ENCODE measurements around the gene TOR1A.

The TOR1A gene

DNA sequence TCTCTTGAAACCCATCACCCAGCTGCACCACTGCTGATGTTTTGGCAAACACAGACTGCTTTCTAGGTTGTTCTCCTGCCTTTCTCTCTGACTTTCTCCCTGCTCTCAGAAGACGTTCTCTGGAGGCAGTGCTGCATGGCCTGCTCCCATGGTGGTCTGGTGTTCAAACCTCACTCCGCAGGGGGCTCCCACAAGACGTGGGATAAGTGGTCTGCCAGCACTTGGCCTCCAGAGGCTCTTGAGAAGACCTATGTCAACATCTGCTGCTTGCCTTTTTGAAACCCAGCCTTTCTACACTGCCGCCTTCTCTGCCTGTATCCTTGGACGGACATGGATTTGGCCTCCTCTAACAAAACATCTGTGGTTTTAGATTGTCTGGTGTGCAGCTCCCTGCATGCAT lies 27.9 kb upstream of the TOR1A start:
- DNase-seq (ENCODE audit: low spot score), result no peak

DNA sequence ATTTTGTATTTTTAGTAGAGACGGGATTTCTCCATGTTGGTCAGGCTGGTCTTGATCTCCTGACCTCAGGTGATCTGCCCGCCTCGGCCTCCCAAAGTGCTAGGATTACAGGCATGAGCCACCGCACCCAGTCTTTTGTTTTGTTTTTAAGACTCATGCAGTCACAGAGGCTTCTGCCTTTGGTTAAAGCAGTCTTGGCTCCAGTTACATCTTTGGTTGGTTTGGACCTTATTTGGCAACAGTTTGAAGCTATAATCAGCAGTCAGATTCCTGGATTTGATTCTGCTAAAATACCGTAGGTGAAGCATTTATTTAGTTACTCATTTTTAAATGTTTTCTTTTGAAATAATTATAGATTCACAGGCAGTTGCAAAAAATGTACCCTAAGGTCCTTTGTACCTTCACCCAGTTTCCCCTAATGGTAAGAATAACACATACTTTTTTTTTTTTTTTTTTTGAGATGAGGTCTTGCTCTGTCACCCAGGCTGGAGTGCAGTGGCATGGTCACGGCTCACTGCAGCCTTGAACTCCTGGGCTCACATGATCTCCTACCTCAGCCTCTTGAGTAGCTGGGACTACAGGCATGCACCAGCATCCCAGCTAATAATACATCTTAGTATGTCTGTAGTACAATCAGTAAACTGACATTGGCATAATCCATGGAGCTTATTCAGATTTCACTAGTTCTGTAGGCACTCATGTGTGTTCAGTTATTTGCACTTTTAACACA lies 27.1 kb upstream of the TOR1A start:
- no peak for DNase-seq (ENCODE audit: low spot score)

DNA sequence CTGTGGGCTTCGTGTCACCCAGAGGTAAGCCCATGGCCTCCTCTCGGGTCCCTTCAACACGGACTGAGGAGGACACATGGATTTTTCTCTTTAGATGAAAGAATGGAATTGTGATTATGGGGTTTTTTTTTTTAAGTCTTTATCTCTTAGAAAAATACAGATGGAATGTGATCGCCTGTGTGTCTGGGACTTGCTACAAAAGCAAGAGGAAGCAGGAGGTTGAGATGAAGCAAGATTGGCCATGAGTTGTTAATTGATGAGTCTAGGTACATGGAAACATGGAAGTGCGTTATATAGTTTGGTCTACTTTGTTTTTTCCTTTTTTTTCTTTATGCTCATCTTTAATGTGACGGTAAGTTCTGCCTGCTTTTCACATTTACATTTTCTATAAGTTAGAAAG lies 26.0 kb upstream of the TOR1A start:
- DNase-seq (ENCODE audit: low spot score), result no peak

DNA sequence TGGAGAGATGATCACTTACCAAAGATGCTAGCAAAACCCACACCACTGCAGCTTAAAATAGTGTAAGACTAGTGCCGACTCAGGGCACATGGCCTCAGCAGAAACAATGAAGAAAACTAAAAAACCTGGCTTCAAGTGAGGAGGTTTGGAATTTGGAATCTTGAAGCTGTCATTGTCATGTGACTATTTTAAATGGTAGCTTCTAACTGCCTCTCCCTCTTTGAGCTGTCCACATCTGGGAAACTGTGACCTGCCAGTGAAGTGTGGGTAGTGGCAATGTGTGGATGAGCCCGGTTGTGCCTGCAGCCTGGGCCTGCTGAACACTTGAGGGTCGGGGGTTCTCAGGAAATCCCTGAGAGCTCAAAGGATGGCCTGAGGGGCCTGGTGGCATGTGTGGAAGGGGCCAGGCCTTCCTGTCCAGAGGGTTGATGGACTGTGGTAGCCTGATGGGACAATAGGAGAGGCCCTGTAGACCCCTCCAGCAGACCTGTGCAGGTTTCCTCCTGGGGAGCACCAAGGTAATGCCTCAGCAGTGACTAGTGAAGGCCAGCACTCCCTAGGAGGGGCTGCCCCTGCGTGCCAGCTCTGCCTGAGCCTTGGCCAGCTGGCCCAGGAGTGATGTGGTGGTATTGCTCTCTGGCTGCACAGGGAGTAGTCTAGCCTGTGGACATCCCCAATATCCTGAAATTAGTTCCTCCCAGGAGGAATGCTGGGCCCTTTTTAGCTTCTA lies 24.9 kb upstream of the TOR1A start:
- no peak for DNase-seq (ENCODE audit: low spot score)

DNA sequence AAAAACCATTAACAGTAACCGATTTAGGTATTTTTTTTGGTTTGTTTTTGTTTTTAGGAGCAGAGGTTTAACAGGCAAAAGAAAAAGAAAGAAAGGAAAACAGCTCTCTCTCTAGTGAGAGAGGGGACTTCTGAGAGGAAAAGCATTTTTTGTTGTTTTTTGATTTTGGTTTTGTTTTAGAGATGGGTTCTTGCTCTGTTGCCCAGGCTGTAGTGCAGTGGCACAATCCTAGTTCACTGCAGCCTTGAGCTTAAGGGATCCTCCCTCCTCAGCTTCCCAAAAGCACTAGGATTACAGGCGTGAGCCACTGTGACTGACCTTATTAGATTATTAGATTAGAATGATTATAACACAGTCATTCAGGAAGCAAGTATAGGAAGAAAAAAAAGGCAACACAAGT lies 21.4 kb upstream of the TOR1A start:
- DNase-seq (ENCODE audit: low spot score), result no peak

DNA sequence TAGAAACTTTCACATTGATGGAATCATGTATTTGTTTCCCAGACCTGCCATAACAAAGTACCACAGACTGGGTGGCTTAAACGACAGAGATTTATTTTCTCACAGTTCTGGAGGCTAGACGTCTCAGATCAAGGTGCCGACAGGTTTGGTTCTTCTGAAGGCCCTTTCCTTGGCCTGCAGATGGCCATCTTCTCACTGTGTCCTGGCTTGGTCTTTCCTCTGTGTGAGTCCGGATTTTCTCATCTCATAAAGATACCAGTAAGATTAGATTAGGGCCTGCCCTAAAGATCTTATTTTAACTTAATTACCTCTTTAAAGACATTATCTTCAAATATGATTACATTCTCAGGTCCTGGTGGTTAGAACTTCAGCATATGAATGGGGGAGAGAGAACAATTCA lies 17.1 kb upstream of the TOR1A start:
- DNase-seq (ENCODE audit: low spot score), result no peak

DNA sequence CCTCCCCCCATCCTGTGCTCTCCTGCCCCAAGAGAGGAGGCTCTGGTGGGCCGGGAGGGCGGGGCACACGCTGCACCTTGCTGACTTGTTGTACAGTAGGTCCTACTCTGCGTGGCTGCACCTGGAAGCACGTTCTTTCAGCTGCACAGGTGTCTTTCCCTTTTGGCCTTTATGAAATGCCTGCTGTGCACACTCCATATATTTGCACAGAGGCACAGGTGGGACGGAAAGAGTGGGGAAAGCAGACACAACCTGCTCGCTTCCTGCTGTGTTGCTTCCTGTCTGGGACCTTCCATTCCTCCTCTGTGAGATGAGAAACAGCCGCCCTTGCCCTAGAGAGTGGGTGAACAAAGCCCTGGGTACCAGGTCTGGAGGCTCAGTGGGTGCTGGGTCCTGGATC lies 16.1 kb upstream of the TOR1A start:
- DNase-seq (ENCODE audit: low spot score), result no peak

DNA sequence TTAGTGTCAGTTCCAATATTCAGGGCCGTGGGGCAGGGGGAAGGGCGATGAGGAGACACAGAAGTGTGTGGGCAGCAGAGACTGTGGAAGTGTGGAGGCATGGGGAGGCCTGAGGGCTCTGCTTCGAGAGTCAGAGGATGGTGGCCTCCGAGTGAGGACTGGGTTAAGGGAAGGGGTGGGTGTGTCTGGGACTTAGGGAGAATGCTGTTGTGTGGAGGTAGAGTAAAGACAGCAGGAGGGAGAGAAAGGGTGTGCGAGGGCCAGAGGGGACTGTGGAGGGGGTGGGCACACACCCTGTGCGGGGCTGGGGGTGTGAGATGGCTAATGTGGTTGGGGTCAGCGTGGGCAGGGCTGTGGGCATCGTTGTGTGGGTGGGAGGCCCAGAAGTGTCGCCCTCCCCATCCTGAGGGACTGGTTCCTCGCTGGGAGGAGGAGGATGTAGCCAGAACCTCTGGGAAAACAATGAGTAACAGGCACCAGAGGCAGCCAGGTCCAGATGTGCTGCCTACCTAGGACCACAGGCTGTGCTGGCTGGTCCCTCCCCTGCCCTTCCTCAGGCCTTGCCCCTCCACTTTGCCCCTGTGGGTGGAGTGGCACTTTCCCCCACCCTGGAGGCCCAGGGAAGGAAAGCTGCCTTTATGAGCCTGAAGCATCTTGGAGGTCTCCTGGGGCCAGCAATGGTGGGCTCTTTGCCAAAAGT lies 15.5 kb upstream of the TOR1A start:
- no peak for DNase-seq (ENCODE audit: low spot score)

DNA sequence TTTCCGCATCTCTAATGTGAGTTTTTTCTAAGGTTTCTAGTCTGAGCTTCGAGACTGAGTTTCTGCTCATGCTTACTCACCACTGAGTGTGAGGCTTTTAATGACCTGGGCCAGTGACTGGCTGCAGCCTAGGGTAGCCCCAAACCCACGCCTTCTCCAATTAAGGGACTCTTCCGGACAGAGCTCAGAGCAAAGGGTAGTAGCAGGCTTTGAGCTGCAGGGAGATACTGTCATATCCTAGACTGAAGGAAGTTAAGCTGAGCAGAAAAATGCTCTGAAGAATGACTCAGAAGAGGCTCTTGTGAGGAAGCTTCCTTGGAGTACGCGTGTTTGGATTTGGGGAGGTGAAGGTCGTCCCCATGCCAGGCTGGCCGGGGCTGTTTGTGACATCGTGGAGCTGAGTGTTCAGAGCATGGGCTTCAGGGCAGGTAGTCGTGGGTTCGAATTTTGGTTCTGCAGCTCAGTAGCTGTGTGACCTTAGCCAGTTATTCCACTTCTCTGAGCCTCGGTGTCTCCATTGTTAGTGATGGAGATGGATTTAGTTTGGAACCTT lies 14.8 kb upstream of the TOR1A start:
- DNase-seq (ENCODE audit: low spot score), result peak; percentile 64

DNA sequence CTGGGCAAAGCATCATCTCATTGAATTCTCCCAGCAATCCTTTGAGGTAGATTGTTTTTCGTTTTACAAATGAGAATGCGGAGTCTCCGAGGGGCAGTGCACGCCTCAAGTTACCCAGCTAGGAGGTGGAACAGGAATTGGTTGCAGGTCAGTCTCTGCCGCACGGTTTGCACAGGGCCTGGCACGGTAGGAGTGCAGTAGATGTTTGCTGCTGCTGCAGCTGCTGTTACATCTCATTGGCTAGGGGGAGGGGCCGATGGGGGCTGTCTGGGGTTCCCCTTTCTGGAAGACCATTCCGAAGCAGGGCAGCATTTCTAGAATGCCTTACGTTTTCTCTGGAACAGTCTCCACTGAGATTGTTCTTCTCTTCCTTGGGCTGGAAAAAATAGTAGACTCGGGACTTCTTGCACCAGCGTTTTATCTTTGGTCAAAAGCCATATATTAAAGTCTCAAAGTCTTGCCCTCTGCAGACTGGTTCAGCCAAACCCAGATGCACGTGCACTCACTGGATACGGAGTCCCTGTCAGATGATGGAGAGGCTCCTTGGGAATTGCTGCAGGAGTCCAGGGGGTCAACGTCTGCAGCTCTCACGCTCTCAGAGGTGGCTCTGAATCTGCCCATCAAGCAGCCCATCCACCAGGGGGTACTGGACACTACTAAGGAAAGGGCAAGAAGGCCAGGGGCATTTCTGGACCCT lies 12.5 kb upstream of the TOR1A start:
- no peak for DNase-seq (ENCODE audit: low spot score)

DNA sequence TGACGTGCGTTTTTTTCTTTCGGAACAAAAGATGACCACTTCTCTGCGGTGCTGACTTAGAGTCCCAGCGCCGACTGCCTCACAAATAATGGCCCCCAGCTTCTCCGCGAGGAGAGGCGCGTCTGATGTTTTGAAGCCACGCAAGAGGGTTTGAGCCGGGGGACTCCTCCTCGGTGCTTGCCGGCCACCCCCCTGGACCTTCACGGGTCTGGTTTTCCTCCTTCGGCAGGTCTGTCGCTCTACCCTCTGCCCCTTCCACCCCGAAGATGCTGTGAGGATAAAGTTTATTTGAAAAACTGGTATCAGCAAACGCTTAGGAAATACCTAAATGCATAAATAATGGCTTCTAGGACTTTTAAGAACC lies 11.9 kb upstream of the TOR1A start:
- no peak for DNase-seq (ENCODE audit: low spot score)

DNA sequence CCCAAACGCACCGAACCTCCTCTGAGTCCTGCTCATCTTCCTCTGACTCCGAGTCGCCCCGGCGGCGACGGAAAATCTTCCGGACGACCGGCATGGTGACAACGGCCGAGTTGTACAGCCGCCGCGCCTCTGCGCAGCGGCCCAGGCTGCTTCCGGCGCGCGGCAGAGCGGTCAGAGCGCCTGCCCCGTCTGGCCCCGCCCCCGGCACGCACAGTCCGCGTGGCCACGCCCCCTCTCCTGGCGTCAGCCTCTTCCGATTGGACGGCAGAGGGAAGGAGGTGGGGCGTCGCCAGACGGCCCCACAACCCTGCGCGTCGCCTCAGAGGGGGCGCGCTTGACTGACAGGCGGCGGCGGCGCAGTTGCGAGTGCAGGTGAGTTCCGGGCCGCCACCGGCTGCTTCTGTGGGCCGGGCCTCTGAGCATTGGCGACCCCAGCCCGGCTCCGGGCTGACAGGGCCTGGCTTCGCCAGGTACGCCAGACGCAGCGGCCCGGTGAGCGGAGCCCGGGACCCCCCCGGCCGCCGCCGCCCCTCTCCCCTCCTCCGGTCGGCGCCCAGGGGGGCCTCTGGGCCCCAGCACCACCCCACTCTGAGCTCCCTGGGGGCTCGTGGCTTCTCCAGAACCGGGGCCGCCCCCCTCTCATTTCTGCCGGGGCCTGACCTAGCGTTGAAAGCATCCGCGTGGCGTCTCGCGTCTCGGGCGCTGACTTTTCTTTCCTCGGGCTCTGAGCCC lies 11.4 kb upstream of the TOR1A start, which contains the start of the genes C9orf78 and USP20:
Gene C9orf78 (minus strand): TSS at position 148 of the 732 bp plus-strand sequence. CDS start 54 bp downstream, at position 94.
Gene USP20 (plus strand): TSS at position 331 of the 732 bp plus-strand sequence. CDS start 17,098 bp downstream, outside the sequence.
- peak; percentile 99 for DNase-seq (ENCODE audit: low spot score)

DNA sequence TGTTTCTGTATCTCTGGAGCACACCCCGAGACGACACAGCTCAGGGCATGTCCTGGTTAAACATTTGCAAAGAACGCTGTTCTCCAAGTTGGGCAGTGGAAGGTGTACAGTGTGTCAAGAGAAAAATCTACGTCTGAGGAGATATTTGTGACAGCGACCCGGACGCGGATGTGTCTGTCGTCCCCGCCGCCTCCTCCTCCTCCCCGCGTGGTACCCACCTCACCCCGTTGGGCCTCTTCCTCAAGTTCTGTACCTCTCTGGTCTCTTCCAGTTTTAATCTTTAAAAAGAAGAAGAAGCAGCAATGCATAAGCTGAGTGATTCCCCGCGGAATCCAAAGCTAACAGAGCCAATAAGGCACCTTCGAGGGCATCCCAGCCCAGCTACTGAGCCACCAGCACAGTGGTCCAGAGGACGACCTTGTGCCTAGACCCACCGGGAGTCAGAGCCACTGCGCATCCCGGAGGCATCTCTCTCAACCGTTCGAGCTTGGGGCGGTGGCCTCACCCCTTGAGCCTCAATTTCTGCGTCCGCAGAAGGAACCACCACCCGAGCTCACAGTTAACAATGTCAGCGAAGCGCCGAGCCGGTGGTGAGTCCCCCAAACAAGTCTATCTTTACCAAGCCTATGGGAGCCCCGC lies 10.7 kb upstream of the TOR1A start:
- DNase-seq (ENCODE audit: low spot score), result peak; percentile 28

DNA sequence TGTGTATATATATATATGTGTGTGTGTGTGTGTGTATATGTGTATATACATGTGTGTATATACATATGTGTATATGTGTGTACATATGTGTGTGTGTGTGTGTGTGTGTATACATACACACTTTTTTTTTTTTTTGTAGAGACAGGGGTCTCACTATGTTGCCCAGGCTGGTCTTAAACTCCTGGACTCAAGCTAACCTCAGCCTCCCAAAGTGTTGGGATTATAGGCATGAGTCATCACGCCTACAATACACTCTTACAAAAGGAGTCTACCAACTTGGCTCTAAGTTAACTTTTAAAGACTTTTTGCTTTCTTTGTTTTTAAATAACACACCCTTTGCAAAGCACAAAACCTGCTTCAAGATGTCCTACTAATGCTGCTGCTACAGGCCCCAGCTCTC lies 9.0 kb upstream of the TOR1A start:
- no peak for DNase-seq (ENCODE audit: low spot score)

DNA sequence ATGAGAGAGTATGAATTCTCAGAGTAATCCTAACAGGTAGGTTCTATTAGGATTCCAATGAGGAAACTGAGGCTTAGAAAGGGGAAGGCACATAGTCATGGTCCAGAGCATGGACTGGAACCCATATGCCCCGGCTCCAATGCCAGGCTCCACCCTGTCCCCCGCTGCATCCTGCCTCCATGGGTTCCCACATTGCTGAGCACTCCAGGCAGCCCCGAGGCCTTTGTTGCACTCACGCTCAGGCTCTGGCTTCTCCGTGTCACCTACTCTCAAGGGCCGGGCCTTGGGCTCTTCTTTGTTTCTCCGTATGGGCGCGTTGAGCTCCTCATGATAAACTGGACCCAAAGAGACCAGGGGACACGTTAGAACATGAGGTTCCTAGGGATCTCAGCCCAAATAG lies 5.0 kb upstream of the TOR1A start:
- DNase-seq (ENCODE audit: low spot score), result no peak

DNA sequence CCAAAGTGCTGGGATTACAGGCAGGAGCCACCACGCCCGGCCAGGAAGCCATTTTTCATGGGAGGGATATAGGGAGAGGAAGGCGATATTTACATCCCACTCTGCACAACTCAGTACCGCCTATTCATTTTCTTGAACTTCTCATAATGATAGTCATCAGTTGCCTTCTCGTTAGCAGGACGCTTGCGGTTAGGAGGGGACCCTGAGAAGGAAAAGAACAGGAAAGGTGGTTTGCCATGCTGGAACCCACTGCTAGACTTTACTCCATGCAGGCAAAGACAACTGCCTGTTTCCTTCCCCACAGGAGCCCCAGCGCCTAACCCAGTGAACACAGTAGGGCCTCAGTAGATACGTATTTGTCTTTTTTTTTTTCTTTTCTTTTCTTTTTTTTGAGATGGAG lies 4.1 kb upstream of the TOR1A start:
- no peak for DNase-seq (ENCODE audit: low spot score)

DNA sequence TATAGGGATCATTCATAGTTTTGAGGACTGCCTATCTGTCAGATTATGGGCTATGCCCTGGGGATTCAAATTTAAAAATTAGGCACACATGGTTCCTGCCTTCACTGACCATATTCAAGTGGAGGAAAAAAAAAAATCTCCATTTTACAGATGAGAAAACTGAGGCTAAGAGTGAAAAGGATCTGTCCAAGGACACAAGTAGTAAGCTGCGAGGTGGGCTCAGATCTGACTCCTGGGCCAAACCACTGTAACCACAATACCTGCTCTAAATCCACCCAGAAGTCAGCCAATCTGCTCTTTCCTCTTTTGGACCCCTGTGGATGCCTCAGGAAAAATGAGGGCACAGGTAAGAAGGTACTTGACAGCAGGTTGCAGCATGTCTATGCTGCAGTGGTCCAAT lies 2.8 kb upstream of the TOR1A start:
- no peak for DNase-seq (ENCODE audit: low spot score)

DNA sequence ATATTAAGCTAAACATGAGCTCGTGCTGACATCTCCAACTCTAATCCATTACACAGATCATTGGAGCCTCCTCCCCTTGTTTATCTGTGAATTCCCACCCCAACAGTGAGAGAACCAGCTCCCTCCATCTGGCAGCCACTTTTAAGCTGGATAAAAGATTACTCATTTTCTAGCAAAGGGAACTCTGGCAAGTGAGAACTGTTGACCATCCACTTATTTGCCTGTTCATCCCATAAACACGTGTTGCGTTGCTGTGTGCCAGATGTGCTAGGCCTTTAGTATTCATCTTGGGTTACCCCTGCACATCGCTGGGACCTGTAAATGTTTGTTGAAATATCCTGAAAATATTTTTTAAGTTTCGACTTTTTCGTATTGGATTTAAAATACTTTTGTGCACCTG lies 2.4 kb upstream of the TOR1A start:
- no peak for DNase-seq (ENCODE audit: low spot score)

DNA sequence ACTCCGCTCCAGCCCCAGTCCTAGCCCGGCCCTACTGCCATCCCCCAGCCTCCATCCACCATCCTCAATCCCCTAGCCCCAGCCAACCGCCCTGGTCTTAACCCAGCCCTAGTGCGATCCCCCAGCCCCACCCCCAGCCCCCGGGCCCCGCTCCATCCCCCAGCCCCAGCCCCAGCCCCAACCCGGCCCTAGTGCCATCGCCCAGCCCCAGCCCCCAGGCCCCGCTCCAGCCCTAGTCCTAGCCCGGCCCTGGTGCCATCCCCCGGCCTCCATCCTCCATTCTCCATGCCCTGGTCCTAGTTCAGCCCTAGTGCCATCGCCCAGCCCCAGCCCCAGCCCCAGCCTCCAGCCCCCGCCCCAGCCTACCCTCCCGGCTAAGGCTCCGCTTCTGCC lies 398 bp downstream of the TOR1A start:
- peak; percentile 37 for DNase-seq (ENCODE audit: low spot score)

DNA sequence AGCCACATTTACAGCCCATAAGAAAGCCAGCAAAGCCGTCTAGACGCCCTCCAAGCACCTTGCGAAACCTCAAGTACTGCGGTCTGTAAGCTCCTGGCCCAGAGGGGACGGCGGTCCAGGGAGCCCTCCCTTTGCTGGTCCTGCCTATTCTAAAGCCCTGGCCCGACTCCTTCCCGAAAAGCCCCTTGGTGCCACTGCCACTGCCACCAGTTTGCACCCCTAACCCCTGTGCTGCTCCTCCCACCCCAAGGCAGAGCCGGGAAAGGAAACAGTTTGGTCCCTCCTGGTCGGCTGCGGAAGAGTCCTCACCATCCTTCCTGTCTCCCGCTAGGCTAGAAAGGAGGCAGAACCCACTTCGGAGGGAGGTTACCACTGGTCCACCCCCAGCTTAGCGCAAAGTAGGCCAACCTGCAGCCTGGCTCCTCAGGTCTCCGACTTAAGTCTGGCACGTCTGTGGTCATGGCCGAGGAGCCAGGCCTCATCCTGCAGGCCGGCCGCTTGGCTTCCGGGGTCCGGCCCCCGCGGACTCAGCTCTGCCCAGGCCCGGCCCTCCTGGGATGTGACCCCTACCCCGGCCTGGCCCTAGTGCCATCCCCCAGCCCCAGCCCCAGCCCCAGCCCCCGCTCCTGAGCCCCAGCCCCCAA lies 916 bp downstream of the TOR1A start:
- DNase-seq (ENCODE audit: low spot score), result peak; percentile 49
